Left forelimb (tissue), 1 donor: Measurements from ENCODE around the gene ZNF827.

ENCODE experiments used
- DNase-seq: peaks from one replicate; pipeline ENCODE4 v3.0.0-alpha.2; 2018; ENCODE audit warnings: low spot score

ZNF827 gene

GRCh38 chr4:145796346-145796745, 142.3 kb downstream of the ZNF827 start:
- DNase-seq = no peak

GRCh38 chr4:145795521-145795920, 143.1 kb downstream of the ZNF827 start:
- DNase-seq = no peak

- no peak for DNase-seq
These were observed 146.2 kb downstream of the ZNF827 start for GRCh38 chr4:145792429-145792828.

GRCh38 chr4:145791988-145792387, 146.6 kb downstream of the ZNF827 start:
- no peak for DNase-seq

- DNase-seq = no peak
These were observed 149.9 kb downstream of the ZNF827 start for GRCh38 chr4:145788755-145789154.

- no peak for DNase-seq
These were observed 151.8 kb downstream of the ZNF827 start for GRCh38 chr4:145786830-145787229.

- DNase-seq = no peak
These were observed 152.4 kb downstream of the ZNF827 start for GRCh38 chr4:145786261-145786660.

- DNase-seq = no peak
These were observed 153.1 kb downstream of the ZNF827 start for GRCh38 chr4:145785391-145786008.

- DNase-seq = no peak
These were observed 154.6 kb downstream of the ZNF827 start for GRCh38 chr4:145784036-145784435.

GRCh38 chr4:145782756-145783155, 155.9 kb downstream of the ZNF827 start:
- DNase-seq = no peak

- no peak for DNase-seq
These were observed 157.3 kb downstream of the ZNF827 start for GRCh38 chr4:145781351-145781750.

- no peak for DNase-seq
These were observed 159.3 kb downstream of the ZNF827 start for GRCh38 chr4:145779319-145779801.

- DNase-seq = no peak
These were observed 162.4 kb downstream of the ZNF827 start for GRCh38 chr4:145776208-145776607.

- no peak for DNase-seq
These were observed 163.2 kb downstream of the ZNF827 start for GRCh38 chr4:145775406-145775805.

GRCh38 chr4:145774473-145774872, 164.2 kb downstream of the ZNF827 start:
- no peak for DNase-seq

- no peak for DNase-seq
These were observed 164.9 kb downstream of the ZNF827 start for GRCh38 chr4:145773581-145774234.

GRCh38 chr4:145772347-145772746, 166.3 kb downstream of the ZNF827 start:
- DNase-seq = no peak

- no peak for DNase-seq
These were observed 168.5 kb downstream of the ZNF827 start for GRCh38 chr4:145770124-145770523.

- DNase-seq = no peak
These were observed 169.1 kb downstream of the ZNF827 start for GRCh38 chr4:145769450-145770037.

GRCh38 chr4:145766273-145766672, 172.3 kb downstream of the ZNF827 start:
- no peak for DNase-seq

- no peak for DNase-seq
These were observed 175.2 kb downstream of the ZNF827 start for GRCh38 chr4:145763399-145763798.

- no peak for DNase-seq
These were observed 175.9 kb downstream of the ZNF827 start for GRCh38 chr4:145762719-145763118.
